RWPE1 (cell line): ENCODE data around the gene PKP4.

Experiments used
- CTCF ChIA-PET: fragments of 350-600 bp; sonication (Branson Sonifier 250); formaldehyde crosslinking; extraction: SDS; loops from one replicate; lab custom pipeline; 2021; lab: Yijun Ruan, JAX
- POLR2A ChIA-PET: fragments of 400-600 bp; formaldehyde crosslinking; extraction: SDS; loops from one replicate; lab custom pipeline; 2020; ENCODE audit warnings: antibody characterized with exemption; ENCODE audit not compliant: low non-redundant PET; lab: Yijun Ruan, JAX
- DNase-seq: peaks from one replicate; pipeline ENCODE4 v3.0.0; 2012; ENCODE audit warnings: low spot score
- H3K27ac ChIP-seq: fragments of 450-650 bp; 2 replicates; pipeline ENCODE4 v1.5.1; 2017
- CTCF ChIP-seq: fragments of 450-650 bp; conservative IDR thresholded peaks from 2 replicates; pipeline ENCODE4 v1.5.1; 2017; ENCODE audit warnings: low read depth, mild to moderate bottlenecking

PKP4 gene

GRCh38 chr2:158575051-158575635 is 118.4 kb downstream of the PKP4 start:
- ChIA-PET CTCF (interaction anchor here (0.7 kb wide), 1 partner anchor 132 kb away, joined by 3 read pairs; no protein-coding TSS in a partner anchor), POLR2A (no interaction called here)
- no peak for TF ChIP-seq CTCF
- DNase-seq, result no peak
- no peak overlapping the region for H3K27ac ChIP-seq

- CTCF ChIA-PET, result no interaction called here
- POLR2A ChIA-PET, result no interaction called here
- H3K27ac ChIP-seq, result no peak overlapping the region
- no peak for DNase-seq
- no peak for TF ChIP-seq CTCF
Observed at GRCh38 chr2:158577141-158577540, 120.4 kb downstream of the PKP4 start.

GRCh38 chr2:158578703-158579330 is 122.1 kb downstream of the PKP4 start:
- CTCF ChIA-PET, result no interaction called here
- no peak for TF ChIP-seq CTCF
- no peak overlapping the region for H3K27ac ChIP-seq
- POLR2A ChIA-PET, result no interaction called here
- DNase-seq, result no peak

- POLR2A ChIA-PET, result no interaction called here
- TF ChIP-seq CTCF, result no peak
- no peak for DNase-seq
- CTCF ChIA-PET, result no interaction called here
- no peak overlapping the region for H3K27ac ChIP-seq
Observed at GRCh38 chr2:158579928-158580327, 123.2 kb downstream of the PKP4 start.

- POLR2A ChIA-PET, result no interaction called here
- no peak for DNase-seq
- no peak for TF ChIP-seq CTCF
- H3K27ac ChIP-seq, result no peak overlapping the region
- CTCF ChIA-PET, result no interaction called here
Observed at GRCh38 chr2:158580760-158581159, 124.0 kb downstream of the PKP4 start.

- ChIA-PET CTCF (interaction anchor here (0.6 kb wide), 1 partner anchor 937 kb away, joined by 3 read pairs; no protein-coding TSS in a partner anchor), POLR2A (no interaction called here)
- no peak overlapping the region for H3K27ac ChIP-seq
- TF ChIP-seq CTCF, result no peak
- no peak for DNase-seq
Observed at GRCh38 chr2:158582670-158583069, 125.9 kb downstream of the PKP4 start.
